ENCODE measurements around the gene TAPBP.
"Not testable (repeated sequence)": the region's sequence is repeated elsewhere in the genome, so short reads cannot be mapped to it uniquely, and the experiment has no call there.

TAPBP gene

GRCh38 chr6:33273924-33274902, 39.7 kb downstream of the TAPBP start:
- DNase-seq, result no peak

- DNase-seq, result no peak
These were observed 40.6 kb downstream of the TAPBP start for GRCh38 chr6:33273129-33273923.

GRCh38 chr6:33272275-33273128, 41.4 kb downstream of the TAPBP start:
- no peak for DNase-seq

- peak; percentile 95 for DNase-seq
These were observed 42.2 kb downstream of the TAPBP start, which contains the start of the genes RPS18 and VPS52 for GRCh38 chr6:33271468-33272274. RPS18 (plus strand) TSS chr6:33272075; CDS start chr6:33272120, 45 bp downstream. VPS52 (minus strand) TSS chr6:33271876; CDS start chr6:33271675, 201 bp downstream.

- no peak for DNase-seq
These were observed 42.8 kb downstream of the TAPBP start for GRCh38 chr6:33271117-33271467.

GRCh38 chr6:33264015-33264414, 49.9 kb downstream of the TAPBP start:
- no peak for DNase-seq

GRCh38 chr6:33262490-33262889, 51.4 kb downstream of the TAPBP start:
- DNase-seq, result not testable (repeated sequence)

- DNase-seq, result no peak
These were observed 54.8 kb downstream of the TAPBP start for GRCh38 chr6:33259032-33259431.

GRCh38 chr6:33254591-33254990, 59.3 kb downstream of the TAPBP start:
- no peak for DNase-seq

GRCh38 chr6:33252759-33253158, 61.1 kb downstream of the TAPBP start:
- no peak for DNase-seq

GRCh38 chr6:33251395-33252012, 62.4 kb downstream of the TAPBP start:
- DNase-seq, result no peak

- no peak for DNase-seq
These were observed 63.1 kb downstream of the TAPBP start for GRCh38 chr6:33250731-33251130.

GRCh38 chr6:33249732-33250630, 63.9 kb downstream of the TAPBP start:
- DNase-seq, result no peak
